Left lung (tissue), 10 donors: Measurements from ENCODE around the gene RGMB. TPM values are rescaled to one million over a fixed set of nuclear protein-coding genes. Genes with fewer than 3 reads are reported as not detected.

Experiments
- ATAC-seq: fragments of 200-7000 bp; cut with Tn5 transposase; one replicate; pipeline ENCODE4 v1.9.1; 2020; ENCODE audit warnings: moderate library complexity
- DNase-seq, 4 donors: peaks; one replicate each; pipeline ENCODE4 v3.0.0-alpha.2; 2013 to 2020
- H3K27ac ChIP-seq, 2 donors: fragments of 200-600 bp; sonication (generic) in 1 of 2; one replicate each; pipeline versions ENCODE4 v1.5.0 to v1.8.0; 2020 to 2021
- H3K27me3 ChIP-seq, 2 donors: fragments of 200-600 bp; sonication (generic) in 1 of 2; one replicate each; pipeline versions ENCODE4 v1.5.0 to v1.8.0; 2020 to 2021
- H3K36me3 ChIP-seq, 2 donors: fragments of 200-600 bp; sonication (generic) in 1 of 2; one replicate each; pipeline versions ENCODE4 v1.5.0 to v1.8.0; 2020 to 2021
- H3K4me1 ChIP-seq, 2 donors: fragments of 200-600 bp; one replicate each; pipeline ENCODE4 v1.8.0; 2021
- H3K4me3 ChIP-seq, 2 donors: fragments of 200-600 bp; sonication (generic) in 1 of 2; one replicate each; pipeline versions ENCODE4 v1.5.0 to v1.8.0; 2020 to 2021; ENCODE audit warnings: mild to moderate bottlenecking in 1 of 2
- H3K9me3 ChIP-seq, 2 donors: fragments of 200-600 bp; sonication (generic) in 1 of 2; one replicate each; pipeline versions ENCODE4 v1.5.0 to v1.8.0; 2020 to 2021
- intact Hi-C, 2 donors: fragments of 100-400 bp; cut with DNase I; formaldehyde crosslinking; loops; one replicate each; pipeline versions ENCODE4 v1.11.2 to v1.14.2; 2022
- polyA plus RNA-seq, 6 donors: library from polyadenylated mRNA; unstranded; fragments of 120-200 nt; gene quantifications; one replicate each; pipeline ENCODE4 v1.2.1, GENCODE V29; 2013; ENCODE audit not compliant: insufficient read length in 6 of 6
- total RNA-seq, 2 donors: library from RNA; stranded (reverse); fragmentation: NEBNext Ultra II Directional; extraction: Animal tissue kit (Norgen Biotek cat#: 25700); gene quantifications; one replicate each; pipeline ENCODE4 v1.2.1, GENCODE V29; 2021
- TF ChIP-seq, protein P1 (sequence below), 2 donors: fragments of 200-600 bp; sonication (generic) in 1 of 2; IDR thresholded peaks; one replicate each; pipeline versions ENCODE4 v1.5.0 to v1.8.0; 2021; ENCODE audit warnings: antibody characterized with exemption in 2 of 2
- donor health status: DM: no; HTN: yes; CAD: no.
- donor health status: DM: no; HTN: no; CAD: no.

Gene RGMB
- total and polyA plus RNA-seq, 8 donors: 12.2 to 21.3 (median 15.7) TPM

DNA sequence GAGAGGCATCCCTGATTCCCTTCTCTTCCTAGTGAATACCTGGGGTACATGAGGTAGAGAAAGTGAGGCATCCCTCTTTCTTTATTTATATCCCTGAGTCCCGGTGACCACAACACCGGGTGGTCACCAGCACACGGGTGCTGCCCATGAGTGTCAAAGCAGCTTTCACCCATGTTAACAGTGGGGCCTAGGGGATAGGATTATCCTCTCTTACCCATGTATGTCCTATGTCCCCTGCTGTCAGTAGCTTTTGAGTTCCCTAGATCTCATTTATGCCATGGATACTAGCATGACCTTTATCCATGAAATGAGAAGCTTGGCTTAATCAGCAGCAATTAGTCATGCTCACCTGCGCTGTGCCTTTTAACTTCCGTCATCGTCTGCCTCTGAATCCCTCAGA lies 71.4 kb downstream of the RGMB start:
- H3K4me3 ChIP-seq: no peak overlapping the region
- H3K4me1 ChIP-seq: no peaks in the 10 kb centered on the region
- intact Hi-C loops: no loop called here
- TF ChIP-seq, protein P1, sequence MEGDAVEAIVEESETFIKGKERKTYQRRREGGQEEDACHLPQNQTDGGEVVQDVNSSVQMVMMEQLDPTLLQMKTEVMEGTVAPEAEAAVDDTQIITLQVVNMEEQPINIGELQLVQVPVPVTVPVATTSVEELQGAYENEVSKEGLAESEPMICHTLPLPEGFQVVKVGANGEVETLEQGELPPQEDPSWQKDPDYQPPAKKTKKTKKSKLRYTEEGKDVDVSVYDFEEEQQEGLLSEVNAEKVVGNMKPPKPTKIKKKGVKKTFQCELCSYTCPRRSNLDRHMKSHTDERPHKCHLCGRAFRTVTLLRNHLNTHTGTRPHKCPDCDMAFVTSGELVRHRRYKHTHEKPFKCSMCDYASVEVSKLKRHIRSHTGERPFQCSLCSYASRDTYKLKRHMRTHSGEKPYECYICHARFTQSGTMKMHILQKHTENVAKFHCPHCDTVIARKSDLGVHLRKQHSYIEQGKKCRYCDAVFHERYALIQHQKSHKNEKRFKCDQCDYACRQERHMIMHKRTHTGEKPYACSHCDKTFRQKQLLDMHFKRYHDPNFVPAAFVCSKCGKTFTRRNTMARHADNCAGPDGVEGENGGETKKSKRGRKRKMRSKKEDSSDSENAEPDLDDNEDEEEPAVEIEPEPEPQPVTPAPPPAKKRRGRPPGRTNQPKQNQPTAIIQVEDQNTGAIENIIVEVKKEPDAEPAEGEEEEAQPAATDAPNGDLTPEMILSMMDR (IDR thresholded peaks at IDR 0.05): no peak
- DNase-seq (no peak), ATAC-seq (no peak)
- H3K27ac ChIP-seq: no peak overlapping the region
- H3K36me3 ChIP-seq: no peaks in the 10 kb centered on the region
- no peaks in the 10 kb centered on the region for H3K27me3 ChIP-seq
- H3K9me3 ChIP-seq: peaks cover 0 to 12% of the 10 kb centered on the region in 2 donors

DNA sequence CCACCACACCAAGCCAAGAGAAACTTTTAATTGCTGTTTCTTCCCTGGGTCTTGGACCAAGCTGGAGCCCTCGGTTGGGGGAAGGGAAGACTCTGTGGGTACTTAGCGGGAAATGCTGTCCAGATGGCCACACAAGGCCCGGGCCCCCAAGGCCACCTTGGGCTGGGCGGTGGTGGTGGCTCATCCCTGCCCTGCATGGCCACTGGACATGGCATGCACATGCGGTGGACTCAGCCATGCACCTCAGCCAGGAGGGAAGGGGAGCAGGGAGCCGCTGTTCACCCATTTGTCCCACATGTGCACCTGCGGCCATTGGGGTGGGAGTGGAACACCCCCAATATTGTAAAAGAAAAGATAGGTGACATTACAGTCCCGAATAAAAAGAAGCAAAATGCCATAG lies 72.4 kb downstream of the RGMB start:
- Histone ChIP-seq H3K4me1 (no peaks in the 10 kb centered on the region), H3K27me3 (no peaks in the 10 kb centered on the region), H3K27ac (no peak overlapping the region), H3K36me3 (no peaks in the 10 kb centered on the region), H3K9me3 (peaks cover 0 to 12% of the 10 kb centered on the region in 2 donors), H3K4me3 (no peak overlapping the region)
- intact Hi-C loops: no loop called here
- ATAC-seq: no peak
- TF ChIP-seq, protein P1 (IDR thresholded peaks at IDR 0.05): no peak
- no peak for DNase-seq

Other genes with a start within 250 kb of the RGMB start
- 10 to 100 TPM; 26.0 to 31.3 TPM for gene CHD1, start 155.3 kb downstream of the RGMB start, total RNA-seq
- gene CHD1, start 155.3 kb downstream of the RGMB start, polyA plus RNA-seq: 10 to 100 TPM; 63.6 to 76.8 (median 66.7) TPM